Keratinocyte (primary cell): ENCODE data around the gene GALNT7. TPM values are rescaled to one million over a fixed set of nuclear protein-coding genes. Genes with fewer than 3 reads are reported as not detected.

Experiments
- DNase-seq: peaks from one replicate; pipeline ENCODE4 v3.0.0-alpha.2; 2011; ENCODE audit warnings: low read depth, missing footprints, low spot score
- FAIRE-seq: peaks from 2 replicates; lab custom pipeline; 2011; peaks lifted over from hg19 to GRCh38; lab: Jason Lieb, UNC
- H2AFZ ChIP-seq: 2 replicates; pipeline ENCODE4 v1.6.0; 2012; ENCODE audit warnings: low read length, control low read depth, inconsistent platforms; ENCODE audit not compliant: control insufficient read depth
- H3K27ac ChIP-seq: 2 replicates; pipeline ENCODE4 v1.5.1; 2011; ENCODE audit warnings: low read length; ENCODE audit not compliant: control insufficient read depth, insufficient read depth
- H3K27me3 ChIP-seq: 3 replicates; pipeline ENCODE4 v1.6.0; 2011; ENCODE audit warnings: low read length; ENCODE audit not compliant: control insufficient read depth, insufficient read depth; ENCODE audit errors: extremely low read depth
- H3K36me3 ChIP-seq, 2 experiments: 2 replicates in 1 of 2; 3 replicates in 1 of 2; pipeline ENCODE4 v1.5.1; 2011; ENCODE audit warnings: low read length in 2 of 2, mild to moderate bottlenecking in 1 of 2; ENCODE audit not compliant: control insufficient read depth in 2 of 2, insufficient read depth in 2 of 2; ENCODE audit errors: extremely low read depth in 1 of 2
- H3K4me1 ChIP-seq: 3 replicates; pipeline ENCODE4 v1.5.1; 2011; ENCODE audit warnings: low read length; ENCODE audit not compliant: control insufficient read depth, insufficient read depth; ENCODE audit errors: extremely low read depth
- H3K4me2 ChIP-seq: 3 replicates; pipeline ENCODE4 v1.6.0; 2011; ENCODE audit warnings: low read depth, low read length; ENCODE audit not compliant: control insufficient read depth, insufficient read depth; ENCODE audit errors: extremely low read depth
- H3K4me3 ChIP-seq, 3 experiments: fragments of 200-600 bp in 1 of 3; sonication (generic) in 1 of 3; 2 replicates in 2 of 3; 3 replicates in 1 of 3; pipeline ENCODE4 v1.5.1; 2011 to 2016; ENCODE audit warnings: low read length in 3 of 3, mild to moderate bottlenecking in 3 of 3, control low read depth in 2 of 3, inconsistent platforms in 1 of 3, low read depth in 1 of 3, mixed read lengths in 1 of 3, mixed run types in 1 of 3, moderate library complexity in 1 of 3; ENCODE audit not compliant: control insufficient read depth in 2 of 3, insufficient read depth in 2 of 3; ENCODE audit errors: extremely low read depth in 1 of 3
- H3K79me2 ChIP-seq: 2 replicates; pipeline ENCODE4 v1.6.0; 2012; ENCODE audit warnings: low read length; ENCODE audit not compliant: control insufficient read depth, insufficient read depth
- H3K9ac ChIP-seq: 3 replicates; pipeline ENCODE4 v1.6.0; 2011; ENCODE audit warnings: low read length; ENCODE audit not compliant: control insufficient read depth, insufficient read depth; ENCODE audit errors: extremely low read depth
- H3K9me1 ChIP-seq: 3 replicates; pipeline ENCODE4 v1.6.0; 2011; ENCODE audit warnings: low read length; ENCODE audit not compliant: control insufficient read depth, insufficient read depth; ENCODE audit errors: extremely low read depth
- H3K9me3 ChIP-seq: 2 replicates; pipeline ENCODE4 v1.5.1; 2012; ENCODE audit warnings: low read depth, low read length; ENCODE audit not compliant: control insufficient read depth
- H4K20me1 ChIP-seq: 3 replicates; pipeline ENCODE4 v1.6.0; 2011; ENCODE audit warnings: low read length; ENCODE audit not compliant: control insufficient read depth, insufficient read depth; ENCODE audit errors: extremely low read depth
- EZH2 ChIP-seq: IDR thresholded peaks from one replicate; pipeline ENCODE4 v1.6.1; 2012; ENCODE audit warnings: inconsistent platforms, mild to moderate bottlenecking, low read length, moderate library complexity
- dilution Hi-C: fragments of 300-500 bp; cut with MboI; formaldehyde crosslinking; loops from one replicate; pipeline ENCODE4 v1.7.0; 2020; ENCODE audit warnings: low sequenced_read_pairs; ENCODE audit not compliant: extremely low pct_ligation_motif_present
- polyA plus RNA-seq, 5 experiments: library from polyadenylated mRNA; depleted of rRNA in 3 of 5; stranded (reverse) in 3 of 5; stranded (forward) in 1 of 5; unstranded in 1 of 5; fragments of >200 nt; gene quantifications; 1 replicate in 1 of 5; 2 replicates in 3 of 5; 3 replicates in 1 of 5; pipeline versions ENCODE4 v1.2.1 to v1.2.3, GENCODE V29; 2011 to 2012; ENCODE audit warnings: missing spikeins in 2 of 5, low read depth in 1 of 5, low replicate concordance in 1 of 5
- TF ChIP-seq, protein P1 (sequence below), 3 experiments: IDR thresholded peaks in 1 of 3; conservative IDR thresholded peaks in 1 of 3; optimal IDR thresholded peaks in 1 of 3; 2 replicates in 2 of 3; 3 replicates in 1 of 3; pipeline versions ENCODE3 to v1.5.1; 2011; ENCODE audit warnings: low read length in 3 of 3, mild to moderate bottlenecking in 3 of 3, moderate library complexity in 2 of 3, control low read depth in 1 of 3, inconsistent platforms in 1 of 3; ENCODE audit not compliant: insufficient read depth in 2 of 3; ENCODE audit errors: extremely low read depth in 1 of 3

GALNT7 gene
- polyA plus RNA-seq, 1 donor (not counting 4 experiments of a cell fraction or from before 2014, with no cell fraction given): 28.8 TPM

DNA sequence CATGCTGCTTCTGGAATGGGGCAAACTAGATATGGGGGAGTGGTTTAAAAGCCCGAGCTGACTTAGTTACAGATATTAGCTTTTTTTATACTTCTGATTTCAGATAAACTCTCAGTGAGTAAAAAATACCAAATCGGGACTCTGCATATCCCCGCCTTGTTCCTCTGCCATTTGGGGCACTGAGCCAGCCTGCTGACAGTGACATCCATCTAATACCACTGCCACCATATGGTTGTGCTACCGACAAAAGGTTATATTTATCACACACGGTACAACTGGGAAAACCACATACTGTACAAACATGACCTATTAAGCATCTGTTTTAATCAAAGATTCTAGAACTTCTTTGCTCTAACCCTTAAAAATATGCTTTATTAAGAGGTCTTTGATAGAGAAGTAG is 78.7 kb downstream of the GALNT7 start:
- Histone ChIP-seq H3K9me3 (no peaks in the 10 kb centered on the region), H3K27me3 (no peaks in the 10 kb centered on the region), H3K4me3 (no peak overlapping the region), H4K20me1 (peaks cover 3% of the 10 kb centered on the region), H3K79me2 (peaks cover 4% of the 10 kb centered on the region), H3K9ac (no peak overlapping the region), H2AFZ (no peak overlapping the region), H3K9me1 (no peaks in the 10 kb centered on the region), H3K4me1 (peaks cover 18% of the 10 kb centered on the region), H3K27ac (no peak overlapping the region), H3K4me2 (no peak overlapping the region), H3K36me3 (no peaks in the 10 kb centered on the region)
- TF ChIP-seq EZH2: no peak
- TF ChIP-seq, protein P1, sequence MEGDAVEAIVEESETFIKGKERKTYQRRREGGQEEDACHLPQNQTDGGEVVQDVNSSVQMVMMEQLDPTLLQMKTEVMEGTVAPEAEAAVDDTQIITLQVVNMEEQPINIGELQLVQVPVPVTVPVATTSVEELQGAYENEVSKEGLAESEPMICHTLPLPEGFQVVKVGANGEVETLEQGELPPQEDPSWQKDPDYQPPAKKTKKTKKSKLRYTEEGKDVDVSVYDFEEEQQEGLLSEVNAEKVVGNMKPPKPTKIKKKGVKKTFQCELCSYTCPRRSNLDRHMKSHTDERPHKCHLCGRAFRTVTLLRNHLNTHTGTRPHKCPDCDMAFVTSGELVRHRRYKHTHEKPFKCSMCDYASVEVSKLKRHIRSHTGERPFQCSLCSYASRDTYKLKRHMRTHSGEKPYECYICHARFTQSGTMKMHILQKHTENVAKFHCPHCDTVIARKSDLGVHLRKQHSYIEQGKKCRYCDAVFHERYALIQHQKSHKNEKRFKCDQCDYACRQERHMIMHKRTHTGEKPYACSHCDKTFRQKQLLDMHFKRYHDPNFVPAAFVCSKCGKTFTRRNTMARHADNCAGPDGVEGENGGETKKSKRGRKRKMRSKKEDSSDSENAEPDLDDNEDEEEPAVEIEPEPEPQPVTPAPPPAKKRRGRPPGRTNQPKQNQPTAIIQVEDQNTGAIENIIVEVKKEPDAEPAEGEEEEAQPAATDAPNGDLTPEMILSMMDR (optimal IDR thresholded peaks at IDR 0.05 in 1 of 3, IDR thresholded peaks at IDR 0.05 in 1 of 3, conservative IDR thresholded peaks at IDR 0.05 in 1 of 3; ENCODE audit: extremely low read depth in 1 of 3, insufficient read depth in 2 of 3, low read length in 3 of 3): no peak
- dilution Hi-C loops: no loop called here
- no peak for DNase-seq
- FAIRE-seq: no peak

DNA sequence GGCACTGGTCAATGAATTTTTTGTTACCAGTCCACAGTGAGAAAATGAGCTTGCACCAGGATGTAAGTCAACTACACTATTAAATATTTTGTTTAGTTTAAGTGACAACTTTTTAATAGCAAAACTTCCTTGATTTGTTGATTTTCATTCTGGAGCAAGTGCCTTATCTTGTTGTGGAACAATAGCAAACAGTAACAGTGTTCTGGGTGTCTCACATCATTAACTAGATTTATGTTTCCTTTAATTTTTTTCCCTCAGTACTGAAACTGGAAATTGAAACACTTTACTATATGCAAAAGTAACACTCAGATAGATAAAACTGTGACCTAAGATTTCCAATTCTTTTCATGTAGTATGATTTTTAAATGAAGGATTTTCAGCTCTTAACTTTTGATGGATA is 80.1 kb downstream of the GALNT7 start:
- Histone ChIP-seq H3K9me3 (no peaks in the 10 kb centered on the region), H3K4me1 (peaks cover 15% of the 10 kb centered on the region), H3K9ac (no peak overlapping the region), H3K27me3 (no peaks in the 10 kb centered on the region), H3K36me3 (no peaks in the 10 kb centered on the region), H2AFZ (no peak overlapping the region), H3K4me2 (no peak overlapping the region), H3K27ac (no peak overlapping the region), H3K9me1 (no peaks in the 10 kb centered on the region), H3K4me3 (no peak overlapping the region), H3K79me2 (peaks cover 4% of the 10 kb centered on the region), H4K20me1 (peaks cover 3% of the 10 kb centered on the region)
- dilution Hi-C loops: no loop called here
- TF ChIP-seq, protein P1 (optimal IDR thresholded peaks at IDR 0.05 in 1 of 3, IDR thresholded peaks at IDR 0.05 in 1 of 3, conservative IDR thresholded peaks at IDR 0.05 in 1 of 3; ENCODE audit: extremely low read depth in 1 of 3, insufficient read depth in 2 of 3, low read length in 3 of 3): no peak
- TF ChIP-seq EZH2: no peak
- FAIRE-seq (no peak), DNase-seq (no peak)
